ENCODE results near the gene PIK3CD. TPM values are rescaled to one million over a fixed set of nuclear protein-coding genes. Genes with fewer than 3 reads are reported as not detected.

Gene PIK3CD
- total RNA-seq, 1 donor from 2014 or later, result 7.7 TPM

- DNase-seq (ENCODE audit: low spot score), result no peak
Observed at GRCh38 chr1:9768983-9769382, 117.5 kb downstream of the PIK3CD start.

GRCh38 chr1:9770298-9770697 is 118.8 kb downstream of the PIK3CD start:
- peak; percentile 54 for DNase-seq (ENCODE audit: low spot score)

DNA sequence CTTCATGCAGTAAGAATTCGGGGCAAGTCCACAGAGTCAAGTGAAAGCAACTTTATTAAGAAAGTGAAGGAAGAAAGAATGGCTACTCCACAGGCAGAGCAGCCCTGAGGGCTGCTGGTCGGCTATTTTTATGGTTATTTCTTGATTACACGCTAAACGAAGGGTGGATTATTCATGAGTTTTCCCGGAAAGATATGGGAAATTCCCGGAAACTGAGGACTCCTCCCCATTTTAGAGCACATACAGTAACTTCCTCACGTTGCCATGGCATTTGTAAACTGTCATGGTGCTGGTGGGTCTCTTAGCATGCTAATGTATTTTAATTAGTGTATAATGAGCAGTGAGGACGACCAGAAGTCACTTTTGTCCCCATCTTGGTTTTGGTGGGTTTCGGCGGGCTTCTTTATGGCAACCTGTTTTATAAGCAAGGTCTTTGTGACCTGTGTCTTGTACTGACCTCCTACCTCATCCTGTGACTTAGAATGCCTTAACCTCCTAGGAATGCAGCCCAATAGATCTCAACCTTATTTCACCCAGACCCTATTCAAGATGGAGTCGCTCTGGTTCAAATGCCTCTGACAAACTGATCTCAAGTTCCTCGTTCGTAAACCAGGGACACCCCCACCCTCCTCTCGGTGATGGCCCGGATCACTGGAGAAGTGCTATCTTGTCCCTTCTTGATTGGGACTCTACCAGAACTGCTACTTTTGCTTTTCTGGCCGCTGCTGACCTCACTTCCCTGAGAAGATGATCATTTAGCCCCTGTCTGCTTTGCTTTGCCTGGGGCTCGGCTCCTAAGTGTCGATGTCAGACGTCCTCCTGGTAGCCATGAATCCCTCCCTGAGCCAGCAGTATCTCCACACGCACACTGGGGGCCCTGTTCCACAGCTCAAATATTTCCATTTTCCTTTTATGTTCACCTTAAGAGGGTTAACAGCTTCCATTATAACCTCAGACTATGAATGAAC is 123.5 kb downstream of the PIK3CD start:
- no peak for DNase-seq (ENCODE audit: low spot score)

- DNase-seq (ENCODE audit: low spot score), result no peak
Observed at GRCh38 chr1:9776685-9777084, 125.2 kb downstream of the PIK3CD start.

Other genes with a start within 250 kb of the PIK3CD start
- gene SLC25A33, start 112.3 kb upstream of the PIK3CD start, total RNA-seq, result 3.9 TPM
- 21.0 TPM for gene TMEM201, start 62.8 kb upstream of the PIK3CD start, total RNA-seq
- gene CLSTN1, start 172.2 kb downstream of the PIK3CD start, total RNA-seq, result 75.0 TPM

Data from ureter (tissue), 1 donor.